Esophagus muscularis mucosa (tissue), 4 donors: ENCODE results near the gene ZDHHC12. TPM values are rescaled to one million over a fixed set of nuclear protein-coding genes. Genes with fewer than 3 reads are reported as not detected.

Experiments used
- DNase-seq: peaks from one replicate; pipeline ENCODE4 v3.0.0-alpha.2; 2017; ENCODE audit errors: extremely low spot score
- H3K27ac ChIP-seq, 4 donors: fragments of 200-600 bp; sonication (generic); replicated peaks in 1 of 4; 1 replicate in 3 of 4; 2 replicates in 1 of 4; pipeline ENCODE4 v1.5.1; 2016 to 2019; ENCODE audit warnings: mild to moderate bottlenecking in 1 of 4
- H3K27me3 ChIP-seq, 4 donors: fragments of 200-600 bp; sonication (generic); one replicate each; pipeline versions ENCODE4 v1.5.1 to v1.6.0; 2016 to 2019
- H3K36me3 ChIP-seq, 4 donors: fragments of 200-600 bp; sonication (generic); one replicate each; pipeline ENCODE4 v1.5.1; 2016 to 2019
- H3K4me1 ChIP-seq, 4 donors: fragments of 200-600 bp; sonication (generic); one replicate each; pipeline ENCODE4 v1.5.1; 2016 to 2019
- H3K4me3 ChIP-seq, 4 donors: fragments of 200-600 bp; sonication (generic); 1 replicate in 2 of 4; 2 replicates in 2 of 4; pipeline ENCODE4 v1.5.1; 2016 to 2019; ENCODE audit warnings: mild to moderate bottlenecking in 4 of 4, moderate library complexity in 1 of 4
- H3K9me3 ChIP-seq, 4 donors: fragments of 200-600 bp; sonication (generic); 1 replicate in 3 of 4; 2 replicates in 1 of 4; pipeline ENCODE4 v1.5.1; 2016 to 2019
- EP300 ChIP-seq: sonication (generic); formaldehyde crosslinking; IDR thresholded peaks from one replicate; pipeline ENCODE4 v1.6.1; 2017; ENCODE audit warnings: antibody characterized with exemption
- POLR2A ChIP-seq: fragments of 450-650 bp; IDR thresholded peaks from one replicate; pipeline ENCODE4 v1.6.1; 2017; ENCODE audit warnings: antibody characterized with exemption, moderate library complexity, mild to moderate bottlenecking, low read depth
- POLR2AphosphoS5 ChIP-seq, 2 donors: sonication (generic); formaldehyde crosslinking; IDR thresholded peaks; one replicate each; pipeline ENCODE4 v1.6.1; 2017; ENCODE audit warnings: antibody characterized with exemption in 2 of 2
- WGBS: methylation state at CpG from one replicate; pipeline ENCODE4 v1.1.5; 2018; 5-methylcytosine and 5-hydroxymethylcytosine counted together
- intact Hi-C: fragments of 100-400 bp; cut with DNase I; formaldehyde crosslinking; loops from one replicate; pipeline ENCODE4 v1.15.1; 2023
- total RNA-seq, 4 donors: library from RNA; depleted of rRNA; stranded (reverse); fragments of >200 nt; gene quantifications; one replicate each; pipeline versions ENCODE4 v1.1.0 to v1.2.1, GENCODE V29; 2016
- TF ChIP-seq, protein P1 (sequence below), 3 experiments: fragments of 200-600 bp in 2 of 3; fragments of 450-650 bp in 1 of 3; sonication (generic) in 2 of 3; IDR thresholded peaks; one replicate each; pipeline ENCODE4 v1.5.1; 2017 to 2019; ENCODE audit warnings: antibody characterized with exemption in 3 of 3, mild to moderate bottlenecking in 2 of 3, moderate library complexity in 1 of 3

Gene ZDHHC12
- total RNA-seq, 4 donors from 2014 or later = 23.3 to 35.7 (median 29.8) TPM

DNA sequence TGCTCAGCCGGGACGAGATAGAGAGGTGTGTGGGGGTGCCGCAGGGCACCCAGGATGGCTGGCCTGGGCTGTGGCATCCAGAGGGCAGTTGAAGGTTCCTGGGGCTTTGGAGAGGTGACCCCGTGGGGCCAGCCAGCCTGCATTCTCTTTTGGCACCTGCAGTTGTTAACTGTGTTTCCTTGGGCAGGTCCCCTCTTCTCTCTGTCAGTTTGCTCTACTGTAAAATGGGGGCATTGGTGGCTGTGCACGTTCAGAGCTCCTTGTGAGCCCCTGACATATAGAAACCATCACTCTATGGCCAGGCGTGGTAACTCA is 8.5 kb downstream of the ZDHHC12 start:
- Histone ChIP-seq H3K9me3 (no peaks in the 10 kb centered on the region), H3K4me3 (no peak overlapping the region), H3K4me1 (no peaks in the 10 kb centered on the region), H3K27me3 (no peaks in the 10 kb centered on the region), H3K27ac (no peak overlapping the region), H3K36me3 (peaks cover 0 to 45% (median 20%) of the 10 kb centered on the region in 4 donors)
- intact Hi-C loops = no loop called here
- DNase-seq = no peak
- no peak for TF ChIP-seq POLR2A
- TF ChIP-seq, protein P1, sequence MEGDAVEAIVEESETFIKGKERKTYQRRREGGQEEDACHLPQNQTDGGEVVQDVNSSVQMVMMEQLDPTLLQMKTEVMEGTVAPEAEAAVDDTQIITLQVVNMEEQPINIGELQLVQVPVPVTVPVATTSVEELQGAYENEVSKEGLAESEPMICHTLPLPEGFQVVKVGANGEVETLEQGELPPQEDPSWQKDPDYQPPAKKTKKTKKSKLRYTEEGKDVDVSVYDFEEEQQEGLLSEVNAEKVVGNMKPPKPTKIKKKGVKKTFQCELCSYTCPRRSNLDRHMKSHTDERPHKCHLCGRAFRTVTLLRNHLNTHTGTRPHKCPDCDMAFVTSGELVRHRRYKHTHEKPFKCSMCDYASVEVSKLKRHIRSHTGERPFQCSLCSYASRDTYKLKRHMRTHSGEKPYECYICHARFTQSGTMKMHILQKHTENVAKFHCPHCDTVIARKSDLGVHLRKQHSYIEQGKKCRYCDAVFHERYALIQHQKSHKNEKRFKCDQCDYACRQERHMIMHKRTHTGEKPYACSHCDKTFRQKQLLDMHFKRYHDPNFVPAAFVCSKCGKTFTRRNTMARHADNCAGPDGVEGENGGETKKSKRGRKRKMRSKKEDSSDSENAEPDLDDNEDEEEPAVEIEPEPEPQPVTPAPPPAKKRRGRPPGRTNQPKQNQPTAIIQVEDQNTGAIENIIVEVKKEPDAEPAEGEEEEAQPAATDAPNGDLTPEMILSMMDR (IDR thresholded peaks at IDR 0.05) = no peak
- no peak for TF ChIP-seq EP300
- 90% methylated on average over 6 of the region's 6 CpGs for WGBS

DNA sequence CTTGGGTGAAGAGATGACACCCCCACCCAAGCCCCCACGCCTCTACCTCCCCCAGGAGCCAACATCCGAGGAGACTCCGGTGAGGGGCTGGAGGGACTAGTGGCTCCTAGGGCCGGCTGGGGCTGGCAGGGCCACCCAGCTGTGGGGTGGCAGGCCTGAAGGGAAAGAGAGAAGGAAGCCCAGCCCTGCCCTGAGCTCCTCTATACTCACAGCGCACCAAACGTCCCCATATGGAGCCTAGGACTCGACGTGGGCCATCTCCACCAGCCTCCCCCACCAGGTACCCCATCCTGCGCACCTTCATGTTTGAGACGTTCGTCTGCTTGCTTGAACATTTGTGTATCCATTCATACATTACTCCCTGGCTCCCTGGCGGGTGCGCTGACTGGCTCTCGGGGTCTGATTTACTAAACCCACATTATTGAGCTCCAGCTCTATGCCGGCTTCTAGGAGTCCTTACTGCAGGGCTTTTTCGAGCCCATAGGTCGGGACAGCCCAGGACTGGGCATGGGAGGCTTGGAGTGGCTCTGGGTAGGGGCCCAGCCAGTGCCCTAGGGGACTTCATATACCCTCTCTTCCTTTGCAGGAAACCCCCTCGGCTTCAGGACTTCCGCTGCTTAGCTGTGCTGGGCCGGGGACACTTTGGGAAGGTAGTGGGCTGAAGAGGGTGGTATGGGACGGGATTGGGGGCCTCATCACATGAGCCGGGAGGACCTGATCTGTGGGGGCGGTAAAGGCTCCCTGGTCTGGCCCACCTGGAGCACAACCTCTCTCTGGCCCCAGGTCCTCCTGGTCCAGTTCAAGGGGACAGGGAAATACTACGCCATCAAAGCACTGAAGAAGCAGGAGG is 9.1 kb downstream of the ZDHHC12 start:
- no peaks in the 10 kb centered on the region for H3K27me3 ChIP-seq
- H3K27ac ChIP-seq = no peak overlapping the region
- no peaks in the 10 kb centered on the region for H3K9me3 ChIP-seq
- H3K4me3 ChIP-seq = no peak overlapping the region
- intact Hi-C loops = no loop called here
- H3K4me1 ChIP-seq = no peaks in the 10 kb centered on the region
- WGBS = 87% methylated on average over 22 of the region's 24 CpGs
- TF ChIP-seq, protein P1 (IDR thresholded peaks at IDR 0.05) = no peak
- TF ChIP-seq POLR2AphosphoS5 (IDR thresholded peaks at IDR 0.05) (no peak), POLR2A (no peak), EP300 (no peak)
- H3K36me3 ChIP-seq = peaks cover 0 to 39% (median 17%) of the 10 kb centered on the region in 4 donors
- no peak for DNase-seq

DNA sequence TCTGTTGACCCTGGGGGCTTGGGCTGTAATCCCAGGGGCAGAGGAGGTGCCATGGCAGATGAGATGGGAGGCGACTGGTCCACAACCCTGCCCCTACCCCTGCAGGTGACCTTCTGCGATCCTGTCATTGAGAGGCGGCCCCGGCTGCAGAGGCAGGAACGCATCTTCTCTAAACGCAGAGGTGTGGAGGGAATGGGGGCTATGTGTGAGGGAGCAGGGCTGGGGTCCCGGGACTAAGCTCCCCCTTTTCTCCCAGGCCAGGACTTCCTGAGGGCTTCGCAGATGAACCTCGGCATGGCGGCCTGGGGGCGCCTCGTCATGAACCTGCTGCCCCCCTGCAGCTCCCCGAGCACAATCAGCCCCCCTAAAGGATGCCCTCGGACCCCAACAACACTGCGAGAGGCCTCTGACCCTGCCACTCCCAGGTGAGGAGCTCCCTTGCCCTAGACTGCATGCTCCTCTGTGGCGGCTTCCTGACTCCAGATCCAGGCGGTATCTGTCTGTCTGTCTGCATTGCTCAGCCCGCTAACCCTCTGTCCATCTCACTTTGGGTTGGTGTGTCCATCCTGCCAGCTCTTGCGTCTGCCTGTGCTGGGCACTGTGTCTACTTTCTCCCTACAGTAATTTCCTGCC is 9.9 kb downstream of the ZDHHC12 start:
- H3K27ac ChIP-seq = no peak overlapping the region
- no peaks in the 10 kb centered on the region for H3K27me3 ChIP-seq
- no peak for DNase-seq
- no peak overlapping the region for H3K4me3 ChIP-seq
- peaks cover 0 to 39% (median 17%) of the 10 kb centered on the region in 4 donors for H3K36me3 ChIP-seq
- H3K4me1 ChIP-seq = no peaks in the 10 kb centered on the region
- no peak for TF ChIP-seq POLR2A
- no peak for TF ChIP-seq POLR2AphosphoS5 (IDR thresholded peaks at IDR 0.05)
- TF ChIP-seq, protein P1 (IDR thresholded peaks at IDR 0.05) = no peak
- TF ChIP-seq EP300 = no peak
- 86% methylated on average over 9 of the region's 19 CpGs for WGBS
- intact Hi-C loops = no loop called here
- no peaks in the 10 kb centered on the region for H3K9me3 ChIP-seq

DNA sequence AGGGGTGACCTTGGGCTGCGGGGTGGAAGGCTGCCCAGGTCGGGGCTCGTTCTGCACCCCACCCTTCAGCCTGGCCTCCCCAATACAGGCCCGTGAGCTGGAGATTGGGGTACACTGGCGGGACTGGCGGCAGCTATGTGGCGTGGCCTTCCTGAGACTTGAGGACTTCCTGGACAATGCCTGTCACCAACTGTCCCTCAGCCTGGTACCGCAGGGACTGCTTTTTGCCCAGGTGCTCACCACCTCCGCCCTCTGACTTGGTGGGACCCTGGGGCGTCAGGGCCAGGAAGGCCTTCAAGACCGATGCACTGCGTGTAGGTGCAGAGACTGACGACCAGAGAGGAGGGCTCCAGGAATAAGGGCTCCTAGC is 10.5 kb downstream of the ZDHHC12 start:
- H3K4me1 ChIP-seq = no peaks in the 10 kb centered on the region
- no peak for DNase-seq
- intact Hi-C loops = no loop called here
- H3K27ac ChIP-seq = no peak overlapping the region
- peaks cover 0 to 40% (median 17%) of the 10 kb centered on the region in 4 donors for H3K36me3 ChIP-seq
- TF ChIP-seq, protein P1 (IDR thresholded peaks at IDR 0.05) = no peak
- TF ChIP-seq EP300 (no peak), POLR2A (no peak)
- H3K27me3 ChIP-seq = no peaks in the 10 kb centered on the region
- no peaks in the 10 kb centered on the region for H3K9me3 ChIP-seq
- no CpG with 5 or more reads among the region's 13 CpGs for WGBS
- H3K4me3 ChIP-seq = no peak overlapping the region
